Measurements from ENCODE around the gene CSAG2.

GRCh38 chrX:152658302-152658701 is 50.8 kb downstream of the CSAG2 start:
- TF ChIP-seq CTCF (IDR thresholded peaks at IDR 0.05) (no peak), POLR2A (IDR thresholded peaks at IDR 0.05) (no peak)
